Myocyte (in vitro differentiated cells): Measurements from ENCODE around the gene CEACAM5. TPM values are rescaled to one million over a fixed set of nuclear protein-coding genes. Genes with fewer than 3 reads are reported as not detected.

Source experiments
- total RNA-seq: library from RNA; depleted of rRNA; stranded (reverse); fragments of >200 nt; gene quantifications from 2 replicates; pipeline ENCODE4 v1.2.3, GENCODE V29; 2014

The CEACAM5 gene
- total RNA-seq, 1 donor from 2014 or later, result not detected

Other genes with a start within 250 kb of the CEACAM5 start
- not detected in 2 replicates for gene CEACAM21, start 132.5 kb upstream of the CEACAM5 start, total RNA-seq
- gene CEACAM4, start 81.6 kb upstream of the CEACAM5 start, total RNA-seq, result not detected in 2 replicates
- not detected in 2 replicates for gene CEACAM7, start 20.4 kb upstream of the CEACAM5 start, total RNA-seq
- not detected in 2 replicates for gene CEACAM6, start 46.9 kb downstream of the CEACAM5 start, total RNA-seq
- not detected in 2 replicates for gene CEACAM3, start 88.0 kb downstream of the CEACAM5 start, total RNA-seq
- not detected in 2 replicates for gene LYPD4, start 136.1 kb downstream of the CEACAM5 start, total RNA-seq
- gene DMRTC2, start 136.4 kb downstream of the CEACAM5 start, total RNA-seq, result not detected in 2 replicates
- gene RPS19, start 151.6 kb downstream of the CEACAM5 start, total RNA-seq, result 323 and 368 TPM in 2 replicates
- 1.2 and 2.0 TPM in 2 replicates for gene CD79A, start 168.7 kb downstream of the CEACAM5 start, total RNA-seq
- 24.2 and 25.5 TPM in 2 replicates for gene ARHGEF1, start 174.6 kb downstream of the CEACAM5 start, total RNA-seq
- gene ERFL, start 219.8 kb downstream of the CEACAM5 start, total RNA-seq, result not detected in 2 replicates